ENCODE data around the gene SEMA3D. TPM values are rescaled to one million over a fixed set of nuclear protein-coding genes. Genes with fewer than 3 reads are reported as not detected.

SEMA3D gene
- total and polyA plus RNA-seq, 9 of the 15 experiments (the other 6 are each of a cell fraction or from before 2014, with no cell fraction given): 0.01 to 0.10 (median 0.04) TPM; not detected in 1

DNA sequence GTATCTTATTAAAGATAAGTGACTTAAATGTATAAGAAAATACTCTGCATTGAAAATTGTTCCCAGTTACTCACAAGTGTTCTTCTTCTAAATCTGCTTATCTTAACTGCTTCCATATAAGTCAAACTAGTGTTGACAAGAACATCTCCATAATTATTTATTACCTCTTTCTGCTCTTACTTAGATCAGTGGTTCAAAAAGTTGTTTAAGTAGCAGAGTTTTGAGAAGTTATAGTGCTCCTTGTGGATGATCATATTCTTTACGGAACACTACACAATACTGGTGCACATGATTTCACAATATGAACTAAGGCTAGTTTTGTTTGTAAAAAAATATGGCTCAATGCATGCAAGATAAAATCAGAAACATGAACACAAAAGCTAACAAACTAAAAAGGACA, 168.4 kb downstream of the SEMA3D start (continued):
- TF ChIP-seq ASH1L (IDR thresholded peaks at IDR 0.05; ENCODE audit: borderline replicate concordance, low read depth, partially characterized antibody) (no peak), CEBPG (CRISPR knock-in tag; IDR thresholded peaks at IDR 0.05) (no peak), CEBPG (tag; conservative IDR thresholded peaks at IDR 0.05 in 1 of 2, IDR thresholded peaks at IDR 0.05 in 1 of 2) (peak; percentile 56 to 69), ZNF778 (CRISPR knock-in tag; IDR thresholded peaks at IDR 0.05) (no peak), SMAD4 (CRISPR knock-in tag; conservative IDR thresholded peaks at IDR 0.05) (no peak)
- TF ChIP-seq, protein P1, sequence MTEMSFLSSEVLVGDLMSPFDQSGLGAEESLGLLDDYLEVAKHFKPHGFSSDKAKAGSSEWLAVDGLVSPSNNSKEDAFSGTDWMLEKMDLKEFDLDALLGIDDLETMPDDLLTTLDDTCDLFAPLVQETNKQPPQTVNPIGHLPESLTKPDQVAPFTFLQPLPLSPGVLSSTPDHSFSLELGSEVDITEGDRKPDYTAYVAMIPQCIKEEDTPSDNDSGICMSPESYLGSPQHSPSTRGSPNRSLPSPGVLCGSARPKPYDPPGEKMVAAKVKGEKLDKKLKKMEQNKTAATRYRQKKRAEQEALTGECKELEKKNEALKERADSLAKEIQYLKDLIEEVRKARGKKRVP (CRISPR knock-in tag; IDR thresholded peaks at IDR 0.05): no peak
- TF ChIP-seq, protein P2, sequence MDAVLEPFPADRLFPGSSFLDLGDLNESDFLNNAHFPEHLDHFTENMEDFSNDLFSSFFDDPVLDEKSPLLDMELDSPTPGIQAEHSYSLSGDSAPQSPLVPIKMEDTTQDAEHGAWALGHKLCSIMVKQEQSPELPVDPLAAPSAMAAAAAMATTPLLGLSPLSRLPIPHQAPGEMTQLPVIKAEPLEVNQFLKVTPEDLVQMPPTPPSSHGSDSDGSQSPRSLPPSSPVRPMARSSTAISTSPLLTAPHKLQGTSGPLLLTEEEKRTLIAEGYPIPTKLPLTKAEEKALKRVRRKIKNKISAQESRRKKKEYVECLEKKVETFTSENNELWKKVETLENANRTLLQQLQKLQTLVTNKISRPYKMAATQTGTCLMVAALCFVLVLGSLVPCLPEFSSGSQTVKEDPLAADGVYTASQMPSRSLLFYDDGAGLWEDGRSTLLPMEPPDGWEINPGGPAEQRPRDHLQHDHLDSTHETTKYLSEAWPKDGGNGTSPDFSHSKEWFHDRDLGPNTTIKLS (IDR thresholded peaks at IDR 0.05; ENCODE audit: borderline replicate concordance, low read depth): no peak

DNA sequence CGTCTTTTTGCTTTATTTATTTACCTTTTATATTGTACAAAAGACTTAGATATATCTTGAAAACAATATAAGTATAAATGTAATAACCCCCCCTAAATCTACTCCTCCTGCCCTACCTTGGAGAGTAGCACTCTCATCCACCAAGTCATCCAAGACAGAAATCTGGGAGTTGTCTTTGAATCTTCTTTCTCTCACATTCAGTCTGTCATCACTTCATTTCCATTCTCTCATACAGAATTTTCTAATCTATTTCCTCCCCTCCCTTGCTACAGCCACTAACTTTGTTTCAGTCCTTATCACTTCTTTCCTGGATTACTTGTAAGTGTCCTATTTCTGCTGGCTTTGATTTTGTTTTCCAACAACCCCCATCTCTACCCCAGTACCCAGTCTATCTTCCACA, 170.6 kb downstream of the SEMA3D start:
- H3K9me3 ChIP-seq (replicated peaks; ENCODE audit: control insufficient read depth, insufficient read depth, low read depth, low read length): no peaks in the 10 kb centered on the region
- no TSS peak for BruUV-seq (replicated peaks)
- DNase-seq (ENCODE audit: extremely low read depth in 1 of 4, low spot score in 3 of 4) (no peak), FAIRE-seq (no peak), ATAC-seq (no peak)
- in situ Hi-C loops (cut with MboI): loop anchor here (10.0 to 25.0 kb wide), 3 partner anchors 521 to 1079 kb away; no protein-coding TSS in a partner anchor
- POLR2A ChIA-PET: no interaction called here
- no peak overlapping the region for H3K27ac ChIP-seq (ENCODE audit: extremely low read depth, low read depth, low read length)
- H3K36me3 ChIP-seq (ENCODE audit: control insufficient read depth, insufficient read depth, low read length): no peaks in the 10 kb centered on the region
- H2AFZ ChIP-seq (ENCODE audit: low read depth, low read length): no peak overlapping the region
- no peaks in the 10 kb centered on the region for H3K79me2 ChIP-seq (ENCODE audit: control insufficient read depth, insufficient read depth, low read length)
- H3K4me1 ChIP-seq (replicated peaks in 1 of 2; ENCODE audit: control insufficient read depth in 2 of 2, insufficient read depth in 2 of 2, low read length in 2 of 2): no peaks in the 10 kb centered on the region
- WGBS (ENCODE audit: insufficient coverage, low coverage, missing lambda C conversion rate): 0% methylated on average over 1 of the region's 1 CpG
- H3K9me1 ChIP-seq (ENCODE audit: control insufficient read depth, insufficient read depth, low read length): no peaks in the 10 kb centered on the region
- H3K9ac ChIP-seq (ENCODE audit: insufficient read depth in 1 of 2, low read depth in 2 of 2, low read length in 2 of 2): no peak overlapping the region
- CTCF ChIA-PET (ENCODE audit: low intra/inter-chr PET ratio): no interaction called here
- intact Hi-C loops (cut with micrococcal nuclease): no loop called here
- no peaks in the 10 kb centered on the region for H4K20me1 ChIP-seq (replicated peaks; ENCODE audit: control insufficient read depth, insufficient read depth, low read length)
- no peak overlapping the region for H3K4me2 ChIP-seq (ENCODE audit: insufficient read depth, low read length)
- H3K4me3 ChIP-seq: no peak overlapping the region
- H3K27me3 ChIP-seq (ENCODE audit: control insufficient read depth in 2 of 2, insufficient read depth in 2 of 2, low read length in 2 of 2): no peaks in the 10 kb centered on the region
- TF ChIP-seq, protein P3, sequence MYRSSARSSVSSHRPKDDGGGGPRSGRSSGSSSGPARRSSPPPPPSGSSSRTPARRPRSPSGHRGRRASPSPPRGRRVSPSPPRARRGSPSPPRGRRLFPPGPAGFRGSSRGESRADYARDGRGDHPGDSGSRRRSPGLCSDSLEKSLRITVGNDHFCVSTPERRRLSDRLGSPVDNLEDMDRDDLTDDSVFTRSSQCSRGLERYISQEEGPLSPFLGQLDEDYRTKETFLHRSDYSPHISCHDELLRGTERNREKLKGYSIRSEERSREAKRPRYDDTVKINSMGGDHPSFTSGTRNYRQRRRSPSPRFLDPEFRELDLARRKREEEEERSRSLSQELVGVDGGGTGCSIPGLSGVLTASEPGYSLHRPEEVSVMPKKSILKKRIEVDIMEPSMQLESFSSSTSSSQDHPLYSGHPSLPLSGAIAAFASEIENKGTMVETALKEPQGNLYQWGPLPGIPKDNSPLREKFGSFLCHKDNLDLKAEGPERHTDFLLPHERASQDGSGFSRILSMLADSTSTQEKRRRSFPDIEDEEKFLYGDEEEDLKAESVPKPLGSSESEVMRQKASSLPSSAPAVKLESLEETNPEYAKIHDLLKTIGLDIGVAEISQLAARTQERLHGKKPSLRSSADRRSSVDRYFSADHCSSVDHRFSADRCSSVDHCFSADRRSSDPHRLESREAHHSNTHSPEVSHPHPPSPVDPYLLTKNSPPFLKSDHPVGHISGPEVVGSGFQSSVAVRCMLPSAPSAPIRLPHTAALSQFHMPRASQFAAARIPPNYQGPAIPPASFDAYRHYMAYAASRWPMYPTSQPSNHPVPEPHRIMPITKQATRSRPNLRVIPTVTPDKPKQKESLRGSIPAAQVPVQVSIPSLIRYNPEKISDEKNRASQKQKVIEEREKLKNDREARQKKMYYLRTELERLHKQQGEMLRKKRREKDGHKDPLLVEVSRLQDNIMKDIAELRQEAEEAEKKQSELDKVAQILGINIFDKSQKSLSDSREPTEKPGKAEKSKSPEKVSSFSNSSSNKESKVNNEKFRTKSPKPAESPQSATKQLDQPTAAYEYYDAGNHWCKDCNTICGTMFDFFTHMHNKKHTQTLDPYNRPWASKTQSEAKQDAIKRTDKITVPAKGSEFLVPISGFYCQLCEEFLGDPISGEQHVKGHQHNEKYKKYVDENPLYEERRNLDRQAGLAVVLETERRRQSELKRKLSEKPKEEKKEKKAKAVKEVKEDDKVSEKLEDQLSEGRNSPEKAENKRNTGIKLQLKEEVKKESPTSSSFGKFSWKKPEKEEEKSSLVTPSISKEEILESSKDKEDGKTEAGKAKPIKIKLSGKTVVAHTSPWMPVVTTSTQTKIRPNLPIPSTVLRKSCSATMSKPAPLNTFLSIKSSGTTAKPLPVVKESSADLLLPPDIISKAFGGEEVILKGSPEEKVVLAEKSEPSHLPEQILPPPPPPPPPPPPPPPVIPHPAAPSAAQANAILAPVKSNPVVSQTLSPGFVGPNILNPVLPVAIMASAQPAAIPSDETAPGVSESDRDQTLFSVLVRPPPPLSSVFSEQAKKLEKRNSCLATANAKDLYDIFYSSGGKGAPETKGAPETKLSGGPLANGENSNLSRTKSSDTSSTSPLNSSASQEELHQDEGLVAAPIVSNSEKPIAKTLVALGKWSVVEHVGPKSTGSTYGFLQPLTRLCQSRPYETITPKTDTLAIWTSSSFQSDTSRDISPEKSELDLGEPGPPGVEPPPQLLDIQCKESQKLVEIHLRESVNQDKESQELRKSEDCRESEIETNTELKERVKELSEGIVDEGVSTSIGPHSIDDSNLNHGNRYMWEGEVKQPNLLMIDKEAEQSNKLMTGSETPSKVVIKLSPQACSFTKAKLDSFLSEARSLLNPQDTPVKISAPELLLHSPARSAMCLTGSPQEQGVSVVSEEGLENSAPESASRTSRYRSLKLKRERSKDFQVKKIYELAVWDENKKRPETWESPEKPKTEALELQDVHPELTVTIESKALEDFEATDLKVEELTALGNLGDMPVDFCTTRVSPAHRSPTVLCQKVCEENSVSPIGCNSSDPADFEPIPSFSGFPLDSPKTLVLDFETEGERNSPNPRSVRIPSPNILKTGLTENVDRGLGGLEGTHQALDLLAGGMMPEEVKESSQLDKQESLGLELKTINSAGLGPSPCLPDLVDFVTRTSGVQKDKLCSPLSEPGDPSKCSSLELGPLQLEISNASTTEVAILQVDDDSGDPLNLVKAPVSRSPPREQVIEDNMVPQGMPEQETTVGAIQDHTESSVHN (IDR thresholded peaks at IDR 0.05; ENCODE audit: borderline replicate concordance in 1 of 2, low read depth in 1 of 2): no peak
- TF ChIP-seq DACH1 (IDR thresholded peaks at IDR 0.05; ENCODE audit: partially characterized antibody): no peak
- TF ChIP-seq ZNF23 (CRISPR knock-in tag; IDR thresholded peaks at IDR 0.05): no peak
- no peak for TF ChIP-seq THRAP3 (IDR thresholded peaks at IDR 0.05; ENCODE audit: borderline replicate concordance)

All from K562 (cell line).